ENCODE measurements around the gene HSF4. TPM values are rescaled to one million over a fixed set of nuclear protein-coding genes. Genes with fewer than 3 reads are reported as not detected.

Gene HSF4
- total RNA-seq (2021) = 2.2 to 2.5 TPM (median 2.3 TPM) in 3 replicates
- Bru-seq, nascent RNA = percentile 13 among the genes with signal in this experiment
- long read RNA-seq, experiment 1, partial matches to known transcripts = 0 of 1 reads
- long read RNA-seq, experiment 1, other reads (novel, unspliced or antisense) = 1 of 1 reads
- long read RNA-seq, experiment 2 = 0 reads
- long read RNA-seq, experiment 3 = 0 reads

- H3K9me3 Mint-ChIP-seq = no peaks in the 10 kb centered on the region
- POLR2A ChIA-PET = no interaction called here
- DNase-seq (ENCODE audit: low spot score) (no peak), ATAC-seq (no peak)
- H3K4me3 Mint-ChIP-seq = peak within 1 kb of the TSS; percentile 65
- CTCF ChIA-PET = interaction anchor here (0.6 to 15.6 kb wide), 5 partner anchors 8 to 147 kb away, joined by 3 to 386 read pairs (median 5); partner anchors contain the start of genes B3GNT9, FBXL8 and TRADD
- H3K36me3 Mint-ChIP-seq = peaks cover 2% of the 10 kb centered on the region; the same call in 1 of the 2 replicates
- H3K27me3 Mint-ChIP-seq (ENCODE audit: low read depth) = peaks cover 99% of the 10 kb centered on the region
- H3K4me1 Mint-ChIP-seq = peaks cover 41% of the 10 kb centered on the region
- no peak within 1 kb of the TSS for H3K27ac Mint-ChIP-seq
- TF ChIP-seq CREM (CRISPR knock-in tag; IDR thresholded peaks at IDR 0.05) (no peak), ELF4 (CRISPR knock-in tag; IDR thresholded peaks at IDR 0.05; ENCODE audit: low read depth) (no peak), CTCF (IDR thresholded peaks at IDR 0.05) (no peak), TCF7 (CRISPR knock-in tag; IDR thresholded peaks at IDR 0.05; ENCODE audit: low read depth) (no peak), ATF1 (CRISPR knock-in tag; IDR thresholded peaks at IDR 0.05) (no peak), STAT6 (CRISPR knock-in tag; conservative IDR thresholded peaks at IDR 0.05; ENCODE audit: low read depth) (no peak), GTF2I (CRISPR knock-in tag; conservative IDR thresholded peaks at IDR 0.05) (no peak), RELA (CRISPR knock-in tag; IDR thresholded peaks at IDR 0.05; ENCODE audit: borderline replicate concordance) (no peak), KAT7 (CRISPR knock-in tag; IDR thresholded peaks at IDR 0.05; ENCODE audit: borderline replicate concordance) (no peak), GABPB1 (CRISPR knock-in tag; IDR thresholded peaks at IDR 0.05) (peak; percentile 60; the same call in 1 of the 2 replicates), TEAD1 (CRISPR knock-in tag; IDR thresholded peaks at IDR 0.05) (no peak), SP1 (CRISPR knock-in tag; conservative IDR thresholded peaks at IDR 0.05) (no peak), FOXP1 (CRISPR knock-in tag; IDR thresholded peaks at IDR 0.05; ENCODE audit: borderline replicate concordance) (0 out of 2 replicates have a peak, but pooled peaks have one; percentile 27), MXD4 (CRISPR knock-in tag; IDR thresholded peaks at IDR 0.05; ENCODE audit: borderline replicate concordance) (no peak), ERG (CRISPR knock-in tag; IDR thresholded peaks at IDR 0.05) (no peak), ZBTB21 (CRISPR knock-in tag; IDR thresholded peaks at IDR 0.05; ENCODE audit: borderline replicate concordance) (no peak), HMGA2 (CRISPR knock-in tag; IDR thresholded peaks at IDR 0.05) (no peak), PRDM15 (CRISPR knock-in tag; IDR thresholded peaks at IDR 0.05) (peak; percentile 63)
- TF ChIP-seq, protein P1, sequence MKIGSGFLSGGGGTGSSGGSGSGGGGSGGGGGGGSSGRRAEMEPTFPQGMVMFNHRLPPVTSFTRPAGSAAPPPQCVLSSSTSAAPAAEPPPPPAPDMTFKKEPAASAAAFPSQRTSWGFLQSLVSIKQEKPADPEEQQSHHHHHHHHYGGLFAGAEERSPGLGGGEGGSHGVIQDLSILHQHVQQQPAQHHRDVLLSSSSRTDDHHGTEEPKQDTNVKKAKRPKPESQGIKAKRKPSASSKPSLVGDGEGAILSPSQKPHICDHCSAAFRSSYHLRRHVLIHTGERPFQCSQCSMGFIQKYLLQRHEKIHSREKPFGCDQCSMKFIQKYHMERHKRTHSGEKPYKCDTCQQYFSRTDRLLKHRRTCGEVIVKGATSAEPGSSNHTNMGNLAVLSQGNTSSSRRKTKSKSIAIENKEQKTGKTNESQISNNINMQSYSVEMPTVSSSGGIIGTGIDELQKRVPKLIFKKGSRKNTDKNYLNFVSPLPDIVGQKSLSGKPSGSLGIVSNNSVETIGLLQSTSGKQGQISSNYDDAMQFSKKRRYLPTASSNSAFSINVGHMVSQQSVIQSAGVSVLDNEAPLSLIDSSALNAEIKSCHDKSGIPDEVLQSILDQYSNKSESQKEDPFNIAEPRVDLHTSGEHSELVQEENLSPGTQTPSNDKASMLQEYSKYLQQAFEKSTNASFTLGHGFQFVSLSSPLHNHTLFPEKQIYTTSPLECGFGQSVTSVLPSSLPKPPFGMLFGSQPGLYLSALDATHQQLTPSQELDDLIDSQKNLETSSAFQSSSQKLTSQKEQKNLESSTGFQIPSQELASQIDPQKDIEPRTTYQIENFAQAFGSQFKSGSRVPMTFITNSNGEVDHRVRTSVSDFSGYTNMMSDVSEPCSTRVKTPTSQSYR (CRISPR knock-in tag; IDR thresholded peaks at IDR 0.05) = no peak
- TF ChIP-seq, protein P2, sequence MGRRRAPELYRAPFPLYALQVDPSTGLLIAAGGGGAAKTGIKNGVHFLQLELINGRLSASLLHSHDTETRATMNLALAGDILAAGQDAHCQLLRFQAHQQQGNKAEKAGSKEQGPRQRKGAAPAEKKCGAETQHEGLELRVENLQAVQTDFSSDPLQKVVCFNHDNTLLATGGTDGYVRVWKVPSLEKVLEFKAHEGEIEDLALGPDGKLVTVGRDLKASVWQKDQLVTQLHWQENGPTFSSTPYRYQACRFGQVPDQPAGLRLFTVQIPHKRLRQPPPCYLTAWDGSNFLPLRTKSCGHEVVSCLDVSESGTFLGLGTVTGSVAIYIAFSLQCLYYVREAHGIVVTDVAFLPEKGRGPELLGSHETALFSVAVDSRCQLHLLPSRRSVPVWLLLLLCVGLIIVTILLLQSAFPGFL (CRISPR knock-in tag; IDR thresholded peaks at IDR 0.05; ENCODE audit: borderline replicate concordance) = no peak
- TF ChIP-seq, protein P3, sequence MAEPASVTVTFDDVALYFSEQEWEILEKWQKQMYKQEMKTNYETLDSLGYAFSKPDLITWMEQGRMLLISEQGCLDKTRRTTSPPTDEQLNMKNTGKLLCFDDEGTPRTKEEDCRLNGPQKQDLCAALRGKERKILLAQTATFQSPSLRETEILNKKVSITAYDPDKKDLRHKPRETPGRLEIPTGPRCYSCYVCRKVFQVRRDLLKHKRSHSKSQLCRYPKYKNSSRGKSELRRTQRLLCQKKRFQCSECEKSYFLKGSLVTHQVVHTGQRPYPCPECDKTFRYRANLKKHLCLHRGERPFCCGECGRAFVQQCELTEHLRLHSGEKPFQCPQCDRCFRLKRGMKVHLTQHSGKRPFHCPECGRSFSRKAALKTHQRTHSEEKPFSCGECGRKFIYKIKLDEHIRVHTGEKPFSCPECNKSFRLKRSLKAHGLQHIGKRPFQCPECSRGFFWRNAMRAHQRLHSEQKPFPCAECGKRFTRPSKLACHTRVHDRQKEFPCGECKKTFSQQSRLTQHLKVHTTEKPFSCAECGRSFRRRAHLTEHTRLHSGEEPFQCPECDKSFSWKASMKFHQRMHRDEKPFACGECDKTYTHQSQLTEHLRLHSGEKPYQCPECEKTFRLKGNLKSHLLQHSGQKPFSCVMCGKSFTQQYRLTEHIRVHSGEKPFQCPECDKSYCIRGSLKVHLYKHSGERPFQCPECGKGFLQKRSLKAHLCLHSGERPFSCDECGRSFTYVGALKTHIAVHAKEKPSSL (CRISPR knock-in tag; conservative IDR thresholded peaks at IDR 0.05) = no peak
Observed at GRCh38 chr16:67164599-67165061, at the start of gene HSF4. Gene HSF4 (plus strand): TSS chr16:67164745. CDS start chr16:67164812, 67 bp downstream.
